Mucosa of descending colon (tissue), 3 donors: Measurements from ENCODE around the gene ADPRHL1. TPM values are rescaled to one million over a fixed set of nuclear protein-coding genes. Genes with fewer than 3 reads are reported as not detected.

Experiments used
- ATAC-seq: fragments of 200-7000 bp; cut with Tn5 transposase; one replicate; pipeline ENCODE4 v1.9.1; 2020; ENCODE audit warnings: mild to moderate bottlenecking, moderate library complexity
- DNase-seq, 3 donors: peaks; one replicate each; pipeline ENCODE4 v3.0.0-alpha.2; 2020
- H3K36me3 ChIP-seq: fragments of 200-600 bp; one replicate; pipeline ENCODE4 v1.8.0; 2021; ENCODE audit warnings: low read depth, mild to moderate bottlenecking
- H3K4me1 ChIP-seq: fragments of 200-600 bp; one replicate; pipeline ENCODE4 v1.8.0; 2021; ENCODE audit warnings: low read depth, mild to moderate bottlenecking
- H3K4me3 ChIP-seq: fragments of 200-600 bp; one replicate; pipeline ENCODE4 v1.8.0; 2021; ENCODE audit warnings: mild to moderate bottlenecking
- H3K9me3 ChIP-seq: fragments of 200-600 bp; one replicate; pipeline ENCODE4 v1.8.0; 2021; ENCODE audit warnings: mild to moderate bottlenecking
- CTCF ChIP-seq: fragments of 200-600 bp; IDR thresholded peaks from one replicate; pipeline ENCODE4 v1.8.0; 2022; ENCODE audit warnings: antibody characterized with exemption, mild to moderate bottlenecking
- intact Hi-C, 2 donors: fragments of 100-400 bp; cut with DNase I in 1 of 2; cut with micrococcal nuclease in 1 of 2; formaldehyde crosslinking; loops; one replicate each; pipeline versions ENCODE4 v1.11.0 to v1.11.1; 2022; cut with DNase I, micrococcal nuclease
- total RNA-seq, 3 donors: library from RNA; stranded (reverse); fragmentation: NEBNext Ultra II Directional in 2 of 3; extraction: Animal tissue kit (Norgen Biotek cat#: 25700) in 2 of 3; gene quantifications; one replicate each; pipeline versions ENCODE4 v1.2.1 to v1.2.4, GENCODE V29; 2021 to 2023
- donor health status: DM: no; HTN: no; CAD: no; lungs with moderate emphysema.
- donor health status: DM: no; HTN: no; CAD: no.
- donor health status: DM: no; HTN: yes; CAD: no.

Gene ADPRHL1
- total RNA-seq, 3 donors from 2014 or later: 5.1 to 9.2 (median 7.1) TPM

- TF ChIP-seq CTCF: no peak
- H3K4me3 ChIP-seq: no peak overlapping the region
- intact Hi-C loops: no loop called here
- H3K36me3 ChIP-seq: no peaks in the 10 kb centered on the region
- no peak for ATAC-seq
- DNase-seq: no peak
- H3K4me1 ChIP-seq: no peaks in the 10 kb centered on the region
- no peaks in the 10 kb centered on the region for H3K9me3 ChIP-seq
Measured at GRCh38 chr13:113402471-113403254, 50.6 kb downstream of the ADPRHL1 start.

- DNase-seq: no peak
- Histone ChIP-seq H3K9me3 (no peaks in the 10 kb centered on the region), H3K4me3 (no peak overlapping the region), H3K4me1 (no peaks in the 10 kb centered on the region), H3K36me3 (no peaks in the 10 kb centered on the region)
- intact Hi-C loops: no loop called here
- ATAC-seq: no peak
- no peak for TF ChIP-seq CTCF
Measured at GRCh38 chr13:113401452-113402415, 51.6 kb downstream of the ADPRHL1 start.

GRCh38 chr13:113400621-113401451 is 52.5 kb downstream of the ADPRHL1 start:
- no peak for ATAC-seq
- no peak for TF ChIP-seq CTCF
- peaks cover 3% of the 10 kb centered on the region for H3K4me1 ChIP-seq
- intact Hi-C loops: no loop called here
- no peaks in the 10 kb centered on the region for H3K9me3 ChIP-seq
- no peaks in the 10 kb centered on the region for H3K36me3 ChIP-seq
- DNase-seq: no peak
- no peak overlapping the region for H3K4me3 ChIP-seq

- intact Hi-C loops: loop anchor here in 1 of 2 donors (10.0 kb wide), 1 partner anchor 455 kb away; no protein-coding TSS in a partner anchor
- H3K9me3 ChIP-seq: no peaks in the 10 kb centered on the region
- H3K4me1 ChIP-seq: peaks cover 4% of the 10 kb centered on the region
- H3K4me3 ChIP-seq: no peak overlapping the region
- TF ChIP-seq CTCF: no peak
- DNase-seq: no peak
- no peaks in the 10 kb centered on the region for H3K36me3 ChIP-seq
- ATAC-seq: no peak
Measured at GRCh38 chr13:113399755-113400149, 53.5 kb downstream of the ADPRHL1 start.
